Esophagus muscularis mucosa (tissue), 4 donors: ENCODE data around the gene TRABD2B.

Source experiments
- CTCF ChIP-seq, 3 experiments: fragments of 200-600 bp in 2 of 3; fragments of 450-650 bp in 1 of 3; sonication (generic) in 2 of 3; IDR thresholded peaks; one replicate each; pipeline ENCODE4 v1.5.1; 2017 to 2019; ENCODE audit warnings: antibody characterized with exemption in 3 of 3, mild to moderate bottlenecking in 2 of 3, moderate library complexity in 1 of 3
- EP300 ChIP-seq: sonication (generic); formaldehyde crosslinking; IDR thresholded peaks from one replicate; pipeline ENCODE4 v1.6.1; 2017; ENCODE audit warnings: antibody characterized with exemption
- POLR2A ChIP-seq: fragments of 450-650 bp; IDR thresholded peaks from one replicate; pipeline ENCODE4 v1.6.1; 2017; ENCODE audit warnings: antibody characterized with exemption, moderate library complexity, mild to moderate bottlenecking, low read depth
- POLR2AphosphoS5 ChIP-seq, 2 donors: sonication (generic); formaldehyde crosslinking; IDR thresholded peaks; one replicate each; pipeline ENCODE4 v1.6.1; 2017; ENCODE audit warnings: antibody characterized with exemption in 2 of 2

GRCh38 chr1:47919113-47919833 is 77.9 kb downstream of the TRABD2B start:
- TF ChIP-seq POLR2A: no peak
- no peak for TF ChIP-seq EP300
- no peak for TF ChIP-seq CTCF (IDR thresholded peaks at IDR 0.05)
- no peak for TF ChIP-seq POLR2AphosphoS5 (IDR thresholded peaks at IDR 0.05)
